Measurements from ENCODE around the gene P3H3. TPM values are rescaled to one million over a fixed set of nuclear protein-coding genes. Genes with fewer than 3 reads are reported as not detected.

Gene P3H3
- total and polyA plus RNA-seq, 9 of the 15 experiments (the other 6 are each of a cell fraction or from before 2014, with no cell fraction given): 0.03 to 15.0 (median 4.8) TPM

GRCh38 chr12:6829536-6830220, 1.5 kb downstream of the P3H3 start:
- no TSS peak for BruUV-seq (replicated peaks)
- Histone ChIP-seq H3K4me1 (replicated peaks in 1 of 2; ENCODE audit: control insufficient read depth in 2 of 2, insufficient read depth in 2 of 2, low read length in 2 of 2) (peaks cover 11 to 51% of the 10 kb centered on the region in 2 experiments; a peak in 4 of 5 replicates), H3K9me1 (ENCODE audit: control insufficient read depth, insufficient read depth, low read length) (no peaks in the 10 kb centered on the region), H4K20me1 (replicated peaks; ENCODE audit: control insufficient read depth, insufficient read depth, low read length) (no peaks in the 10 kb centered on the region), H3K9me3 (replicated peaks; ENCODE audit: control insufficient read depth, insufficient read depth, low read depth, low read length) (no peaks in the 10 kb centered on the region), H3K27me3 (ENCODE audit: control insufficient read depth in 2 of 2, insufficient read depth in 2 of 2, low read length in 2 of 2) (no peaks in the 10 kb centered on the region; a peak in 1 of 5 replicates), H3K36me3 (ENCODE audit: control insufficient read depth, insufficient read depth, low read length) (peaks cover 40% of the 10 kb centered on the region; the same call in 1 of the 3 replicates), H3K9ac (ENCODE audit: insufficient read depth in 1 of 2, low read depth in 2 of 2, low read length in 2 of 2) (peak overlapping the region; percentile 91 to 97), H3K4me2 (ENCODE audit: insufficient read depth, low read length) (peak overlapping the region; percentile 87), H3K27ac (ENCODE audit: extremely low read depth, low read depth, low read length) (peak overlapping the region; percentile 91), H2AFZ (ENCODE audit: low read depth, low read length) (peak overlapping the region; percentile 91), H3K79me2 (ENCODE audit: control insufficient read depth, insufficient read depth, low read length) (peaks cover 24% of the 10 kb centered on the region), H3K4me3 (peak overlapping the region; percentile 73)
- ChIA-PET POLR2A (interaction anchor here (0.7 to 3.2 kb wide), 9 partner anchors 10 to 106 kb away, joined by 3 to 13 read pairs (median 4); partner anchors contain the start of genes COPS7A, MLF2 and PTMS), CTCF (ENCODE audit: low intra/inter-chr PET ratio) (no interaction called here)
- DNase-seq (ENCODE audit: extremely low read depth in 1 of 4, low spot score in 3 of 4) (peak in 3 of 4 experiments; percentile 31 to 35 (median 34)), FAIRE-seq (no peak), ATAC-seq (peak; percentile 21)
- WGBS (ENCODE audit: insufficient coverage, low coverage, missing lambda C conversion rate): 35% methylated on average over 9 of the region's 19 CpGs
- in situ Hi-C loops (cut with MboI) (no loop called here), intact Hi-C loops (cut with micrococcal nuclease) (loop anchor here (5.0 to 10.0 kb wide), 3 partner anchors 52 to 275 kb away; partner anchors contain the start of gene IFFO1)
- TF ChIP-seq ZNF57 (CRISPR knock-in tag; IDR thresholded peaks at IDR 0.05) (no peak), SMAD1 (IDR thresholded peaks at IDR 0.05; ENCODE audit: low read depth, low read length, partially characterized antibody) (no peak), CCAR2 (IDR thresholded peaks at IDR 0.05; ENCODE audit: low read depth, low read length) (no peak), ETS2 (tag; IDR thresholded peaks at IDR 0.05; ENCODE audit: borderline replicate concordance, poor library complexity, severe bottlenecking) (no peak), L3MBTL2 (IDR thresholded peaks at IDR 0.05) (0 out of 2 replicates have a peak, but pooled peaks have one; percentile 7), ARHGAP35 (IDR thresholded peaks at IDR 0.05; ENCODE audit: partially characterized antibody) (no peak), FOXM1 (IDR thresholded peaks at IDR 0.05; ENCODE audit: low read depth) (peak; percentile 40; the same call in 1 of the 2 replicates), FOXM1 (CRISPR knock-in tag; IDR thresholded peaks at IDR 0.05; ENCODE audit: low read depth) (no peak), ZNF197 (CRISPR knock-in tag; IDR thresholded peaks at IDR 0.05; ENCODE audit: low read depth) (no peak), ZNF316 (IDR thresholded peaks at IDR 0.05) (no peak), KDM5B (IDR thresholded peaks at IDR 0.05; ENCODE audit: insufficient replicate concordance, low read depth, low read length) (peak; percentile 17), TSC22D4 (tag; IDR thresholded peaks at IDR 0.05) (no peak), FUS (optimal IDR thresholded peaks at IDR 0.05; ENCODE audit: low read depth, low read length) (no peak), EP400 (IDR thresholded peaks at IDR 0.05) (peak; percentile 46; the same call in 1 of the 2 replicates)
- TF ChIP-seq, protein P1, sequence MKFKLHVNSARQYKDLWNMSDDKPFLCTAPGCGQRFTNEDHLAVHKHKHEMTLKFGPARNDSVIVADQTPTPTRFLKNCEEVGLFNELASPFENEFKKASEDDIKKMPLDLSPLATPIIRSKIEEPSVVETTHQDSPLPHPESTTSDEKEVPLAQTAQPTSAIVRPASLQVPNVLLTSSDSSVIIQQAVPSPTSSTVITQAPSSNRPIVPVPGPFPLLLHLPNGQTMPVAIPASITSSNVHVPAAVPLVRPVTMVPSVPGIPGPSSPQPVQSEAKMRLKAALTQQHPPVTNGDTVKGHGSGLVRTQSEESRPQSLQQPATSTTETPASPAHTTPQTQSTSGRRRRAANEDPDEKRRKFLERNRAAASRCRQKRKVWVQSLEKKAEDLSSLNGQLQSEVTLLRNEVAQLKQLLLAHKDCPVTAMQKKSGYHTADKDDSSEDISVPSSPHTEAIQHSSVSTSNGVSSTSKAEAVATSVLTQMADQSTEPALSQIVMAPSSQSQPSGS (CRISPR knock-in tag; IDR thresholded peaks at IDR 0.05): no peak
- TF ChIP-seq, protein P2, sequence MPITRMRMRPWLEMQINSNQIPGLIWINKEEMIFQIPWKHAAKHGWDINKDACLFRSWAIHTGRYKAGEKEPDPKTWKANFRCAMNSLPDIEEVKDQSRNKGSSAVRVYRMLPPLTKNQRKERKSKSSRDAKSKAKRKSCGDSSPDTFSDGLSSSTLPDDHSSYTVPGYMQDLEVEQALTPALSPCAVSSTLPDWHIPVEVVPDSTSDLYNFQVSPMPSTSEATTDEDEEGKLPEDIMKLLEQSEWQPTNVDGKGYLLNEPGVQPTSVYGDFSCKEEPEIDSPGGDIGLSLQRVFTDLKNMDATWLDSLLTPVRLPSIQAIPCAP (CRISPR knock-in tag; IDR thresholded peaks at IDR 0.05; ENCODE audit: borderline replicate concordance): no peak
- TF ChIP-seq, protein P3, sequence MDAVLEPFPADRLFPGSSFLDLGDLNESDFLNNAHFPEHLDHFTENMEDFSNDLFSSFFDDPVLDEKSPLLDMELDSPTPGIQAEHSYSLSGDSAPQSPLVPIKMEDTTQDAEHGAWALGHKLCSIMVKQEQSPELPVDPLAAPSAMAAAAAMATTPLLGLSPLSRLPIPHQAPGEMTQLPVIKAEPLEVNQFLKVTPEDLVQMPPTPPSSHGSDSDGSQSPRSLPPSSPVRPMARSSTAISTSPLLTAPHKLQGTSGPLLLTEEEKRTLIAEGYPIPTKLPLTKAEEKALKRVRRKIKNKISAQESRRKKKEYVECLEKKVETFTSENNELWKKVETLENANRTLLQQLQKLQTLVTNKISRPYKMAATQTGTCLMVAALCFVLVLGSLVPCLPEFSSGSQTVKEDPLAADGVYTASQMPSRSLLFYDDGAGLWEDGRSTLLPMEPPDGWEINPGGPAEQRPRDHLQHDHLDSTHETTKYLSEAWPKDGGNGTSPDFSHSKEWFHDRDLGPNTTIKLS (IDR thresholded peaks at IDR 0.05; ENCODE audit: borderline replicate concordance, low read depth): peak; percentile 74; the same call in 1 of the 2 replicates

Data from K562 (cell line).